ENCODE results near the gene PTPRM. TPM values are rescaled to one million over a fixed set of nuclear protein-coding genes. Genes with fewer than 3 reads are reported as not detected.

The PTPRM gene
- total RNA-seq, 1 donor, result 64.2 TPM

DNA sequence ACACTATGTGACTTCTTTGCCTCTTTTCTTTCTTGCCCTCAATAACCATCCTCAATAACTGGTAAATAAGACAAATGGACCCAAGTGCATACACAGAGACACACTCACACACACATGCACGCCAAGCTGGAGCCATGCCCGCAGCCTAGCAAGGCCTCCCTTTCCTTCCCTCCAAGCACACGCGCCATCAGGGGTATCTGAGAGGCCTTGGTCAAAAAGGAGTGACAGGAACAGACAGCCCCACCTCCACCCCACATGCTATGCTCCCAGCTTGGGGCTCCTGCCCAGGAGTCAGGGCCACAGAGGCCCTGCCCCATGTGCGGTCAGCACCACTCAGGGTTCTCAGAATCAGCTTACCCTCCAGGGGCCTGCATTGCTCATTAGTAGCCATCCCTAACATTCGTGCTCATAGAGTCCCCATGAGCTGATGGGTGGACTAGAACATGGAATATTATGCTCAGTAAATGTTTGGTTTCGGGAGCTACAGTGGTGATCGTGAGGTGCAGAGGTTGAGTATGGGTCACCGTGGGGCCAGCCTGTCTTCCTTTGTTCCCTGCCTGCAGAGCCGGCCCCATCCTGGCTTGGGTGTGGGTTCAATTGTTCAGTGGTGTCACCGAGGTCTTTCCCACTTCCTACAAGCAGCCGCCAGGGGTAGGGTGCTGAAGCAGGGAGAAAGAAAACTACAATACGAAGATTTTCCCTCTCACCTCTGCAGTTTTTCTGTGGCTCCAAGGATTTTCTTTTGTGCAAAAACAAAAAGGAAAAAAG is 884.0 kb downstream of the PTPRM start:
- DNase-seq (ENCODE audit: low read depth), result no peak
- TF ChIP-seq CTCF (IDR thresholded peaks at IDR 0.05; ENCODE audit: insufficient read depth, low read length), result no peak

DNA sequence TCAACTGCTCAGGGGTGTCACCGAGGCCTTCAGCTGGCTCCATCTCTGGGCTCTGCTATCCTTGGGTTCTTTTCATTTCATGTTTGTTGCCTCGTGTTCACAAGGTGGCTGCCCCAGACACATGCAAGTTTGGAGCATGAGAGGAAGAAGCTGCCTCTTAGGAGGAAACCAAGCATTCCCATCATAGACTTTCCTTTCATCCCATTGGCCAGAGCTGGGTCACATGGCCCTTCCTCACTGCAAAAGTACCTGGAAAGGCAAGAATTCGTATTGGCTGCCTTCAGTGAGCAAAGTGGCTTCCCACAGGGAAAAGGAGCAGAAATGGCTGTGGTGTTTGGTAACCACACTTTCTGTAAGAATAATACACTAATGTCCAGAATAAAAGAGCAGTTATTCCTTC is 886.4 kb downstream of the PTPRM start:
- no peak for DNase-seq (ENCODE audit: low read depth)
- no peak for TF ChIP-seq CTCF (IDR thresholded peaks at IDR 0.05; ENCODE audit: insufficient read depth, low read length)
- H3K4me3 ChIP-seq (ENCODE audit: low read depth, low read length), result no peak overlapping the region

More for the DNA sequence above, 884.0 kb downstream of the PTPRM start:
- no peak overlapping the region for H3K4me3 ChIP-seq (ENCODE audit: low read depth, low read length)

DNA sequence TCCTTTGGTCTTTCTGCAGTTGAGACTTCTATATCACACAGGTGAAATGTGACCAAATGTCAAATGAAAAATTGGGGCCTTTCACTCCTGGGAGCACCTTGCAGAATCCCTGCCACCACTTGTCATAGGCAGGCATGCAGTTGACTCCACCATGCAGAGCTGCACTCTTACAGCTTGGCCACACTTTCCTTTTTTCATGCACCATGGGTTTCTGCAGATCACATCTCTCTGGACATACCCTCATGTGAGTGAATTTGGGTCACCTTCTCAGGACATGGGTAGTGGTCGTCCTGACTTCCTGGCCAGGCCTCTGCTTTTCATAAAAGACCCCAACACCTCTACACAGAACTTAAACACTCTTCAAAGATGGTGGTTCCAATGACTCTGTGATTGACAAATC is 887.0 kb downstream of the PTPRM start:
- TF ChIP-seq CTCF (IDR thresholded peaks at IDR 0.05; ENCODE audit: insufficient read depth, low read length), result no peak
- no peak overlapping the region for H3K4me3 ChIP-seq (ENCODE audit: low read depth, low read length)
- DNase-seq (ENCODE audit: low read depth), result no peak

DNA sequence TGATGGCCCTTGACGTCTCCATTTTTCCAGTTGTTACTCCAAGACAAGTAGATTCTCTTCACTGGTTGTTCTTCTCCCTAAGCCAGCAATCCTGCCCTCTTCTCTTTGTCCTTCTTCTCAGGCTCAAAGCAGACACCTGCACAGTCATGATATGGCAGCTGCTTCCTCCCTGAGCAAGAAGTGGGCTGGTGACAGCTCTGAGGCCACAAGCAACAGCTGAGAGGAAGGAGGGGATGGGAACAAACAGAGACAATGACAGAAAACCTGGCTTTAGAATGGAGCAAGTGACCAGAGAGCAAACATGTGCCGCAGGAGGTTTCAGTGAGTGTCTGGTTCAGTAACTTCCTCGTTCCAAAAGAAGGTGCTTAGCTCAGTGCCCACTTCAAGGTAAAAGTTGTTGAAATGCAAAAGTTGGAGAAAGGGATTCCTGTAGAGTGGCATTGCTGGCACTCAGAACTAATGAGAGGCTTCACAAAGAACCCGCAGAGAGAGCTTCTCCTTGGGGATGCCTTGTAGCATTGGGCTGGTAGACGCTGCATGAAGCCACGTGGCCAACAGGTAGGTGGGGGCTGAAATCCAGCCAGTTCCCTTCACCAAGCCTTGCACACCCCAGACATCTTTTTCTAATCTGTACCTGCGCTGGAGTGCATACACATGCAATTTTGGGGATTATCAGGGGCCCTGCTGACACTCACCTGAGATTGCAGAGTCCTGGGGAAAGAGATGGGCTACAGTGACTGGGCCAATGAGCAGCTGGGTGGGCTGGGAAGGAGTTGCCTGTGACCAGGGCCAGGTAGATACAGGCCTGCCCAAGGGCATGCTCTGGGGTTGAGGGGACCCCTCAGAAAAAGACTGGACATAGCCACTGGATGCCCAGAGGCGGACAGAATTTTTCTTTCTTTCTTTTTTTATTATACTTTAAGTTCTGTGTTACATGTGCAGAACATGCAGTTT is 888.8 kb downstream of the PTPRM start:
- no peak for TF ChIP-seq CTCF (IDR thresholded peaks at IDR 0.05; ENCODE audit: insufficient read depth, low read length)
- no peak overlapping the region for H3K4me3 ChIP-seq (ENCODE audit: low read depth, low read length)
- no peak for DNase-seq (ENCODE audit: low read depth)

Small RNA genes within 50 kb of the gene (small RNA-seq; reads per million reads assigned to genes)
- gene AP001094.1, result not detected
- not detected for gene RF00012

Measured in fibroblast of the aortic adventitia (primary cell).